SK-N-SH (cell line): ENCODE data around the gene PTPN2. TPM values are rescaled to one million over a fixed set of nuclear protein-coding genes. Genes with fewer than 3 reads are reported as not detected.

Experiments used
- CTCF ChIA-PET: fragments of 300-600, 350-600 bp; formaldehyde crosslinking; extraction: SDS; loops from one replicate; lab custom pipeline; 2021; lab: Yijun Ruan, JAX
- POLR2A ChIA-PET: fragments of 350-600 bp; sonication (Branson Sonifier 250); formaldehyde crosslinking; extraction: SDS; loops from one replicate; lab custom pipeline; 2020; ENCODE audit warnings: antibody characterized with exemption, inconsistent platforms; lab: Yijun Ruan, JAX
- DNase-seq: peaks from one replicate; pipeline ENCODE4 v3.0.0; 2012
- H2AFZ ChIP-seq: fragments of 200-600 bp; sonication (generic); 2 replicates; pipeline ENCODE4 v1.8.1; 2016; ENCODE audit warnings: antibody characterized with exemption, mild to moderate bottlenecking, low read depth
- H3F3A ChIP-seq: fragments of 200-600 bp; sonication (generic); replicated peaks from 2 replicates; pipeline ENCODE3; 2016; ENCODE audit warnings: antibody characterized with exemption, mild to moderate bottlenecking; ENCODE audit not compliant: insufficient read depth
- H3K27ac ChIP-seq, 2 experiments: fragments of 200-500 bp in 1 of 2; fragments of 200-600 bp in 1 of 2; sonication (Bioruptor generic) in 1 of 2; sonication (generic), shearing (Covaris generic) in 1 of 2; 2 replicates each; pipeline versions ENCODE4 v1.5.1 to v1.6.1; 2014 to 2016; ENCODE audit warnings: low read depth in 2 of 2, inconsistent platforms in 1 of 2, low read length in 1 of 2, mild to moderate bottlenecking in 1 of 2, mixed read lengths in 1 of 2
- H3K27me3 ChIP-seq: fragments of 200-600 bp; sonication (generic), shearing (Covaris generic); 2 replicates; pipeline ENCODE4 v1.6.1; 2016; ENCODE audit warnings: mixed run types; ENCODE audit not compliant: insufficient read depth
- H3K36me3 ChIP-seq, 2 experiments: fragments of 200-500 bp in 1 of 2; fragments of 200-600 bp in 1 of 2; sonication (Bioruptor generic) in 1 of 2; sonication (generic) in 1 of 2; replicated peaks in 1 of 2; 2 replicates each; pipeline versions ENCODE3 to v1.5.1; 2014 to 2016; ENCODE audit warnings: low read length in 1 of 2, mild to moderate bottlenecking in 1 of 2; ENCODE audit not compliant: insufficient read depth in 2 of 2, control insufficient read depth in 1 of 2
- H3K4me1 ChIP-seq, 2 experiments: fragments of 200-500 bp in 1 of 2; fragments of 200-600 bp in 1 of 2; sonication (Bioruptor generic) in 1 of 2; sonication (generic), shearing (Covaris generic) in 1 of 2; 2 replicates each; pipeline versions ENCODE4 v1.5.1 to v1.6.1; 2014 to 2016; ENCODE audit warnings: low read depth in 1 of 2, low read length in 1 of 2, mixed run types in 1 of 2; ENCODE audit not compliant: insufficient read depth in 2 of 2, control insufficient read depth in 1 of 2
- H3K4me2 ChIP-seq: fragments of 200-600 bp; sonication (generic), shearing (Covaris generic); 2 replicates; pipeline ENCODE4 v1.6.1; 2017; ENCODE audit warnings: mixed run types
- H3K4me3 ChIP-seq, 2 experiments: fragments of 200-500 bp in 1 of 2; fragments of 200-600 bp in 1 of 2; sonication (Bioruptor generic) in 1 of 2; sonication (generic), shearing (Covaris generic) in 1 of 2; 2 replicates each; pipeline versions ENCODE4 v1.5.1 to v1.8.1; 2014 to 2016; ENCODE audit warnings: low read depth in 2 of 2, inconsistent platforms in 1 of 2, low read length in 1 of 2, mild to moderate bottlenecking in 1 of 2, mixed read lengths in 1 of 2, moderate library complexity in 1 of 2
- H3K79me2 ChIP-seq: fragments of 200-600 bp; sonication (generic); 2 replicates; pipeline ENCODE4 v1.8.1; 2017; ENCODE audit warnings: mild to moderate bottlenecking; ENCODE audit not compliant: insufficient read depth
- H3K9ac ChIP-seq: fragments of 200-600 bp; sonication (generic); 2 replicates; pipeline ENCODE4 v1.6.1; 2017; ENCODE audit warnings: mixed run types
- H3K9me2 ChIP-seq: fragments of 200-600 bp; sonication (generic); 2 replicates; pipeline ENCODE4 v1.6.1; 2017; ENCODE audit warnings: mixed run types
- H3K9me3 ChIP-seq: fragments of 200-600 bp; sonication (generic); 2 replicates; pipeline ENCODE4 v1.6.1; 2017; ENCODE audit warnings: mixed run types, mild to moderate bottlenecking, moderate library complexity
- H4K20me1 ChIP-seq: fragments of 200-600 bp; sonication (generic); 2 replicates; pipeline ENCODE4 v1.6.1; 2017; ENCODE audit warnings: mild to moderate bottlenecking, mixed run types; ENCODE audit not compliant: insufficient read depth
- CHD2 ChIP-seq: fragments of 150-350 bp; IDR thresholded peaks from 2 replicates; pipeline ENCODE4 v1.6.1; 2018; ENCODE audit warnings: low read length; ENCODE audit not compliant: partially characterized antibody
- FOSL2 ChIP-seq: IDR thresholded peaks from 2 replicates; pipeline ENCODE4 v1.4.0; 2012; ENCODE audit warnings: low read depth, mild to moderate bottlenecking, moderate library complexity, borderline replicate concordance
- FOXJ3 ChIP-seq: sonication (generic); formaldehyde crosslinking; IDR thresholded peaks from 2 replicates; pipeline ENCODE4 v1.5.1; 2020; ENCODE audit warnings: mild to moderate bottlenecking, missing genetic modification reagents
- FOXM1 ChIP-seq: IDR thresholded peaks from 2 replicates; pipeline ENCODE4 v1.4.0; 2012; ENCODE audit warnings: low read depth, mild to moderate bottlenecking
- GATA2 ChIP-seq: sonication (generic); formaldehyde crosslinking; IDR thresholded peaks from 2 replicates; pipeline ENCODE4 v1.5.0; 2020; ENCODE audit warnings: mild to moderate bottlenecking, missing genetic modification reagents
- IRF3 ChIP-seq: fragments of 150-350 bp; IDR thresholded peaks from 2 replicates; pipeline ENCODE4 v1.6.1; 2016; ENCODE audit warnings: mild to moderate bottlenecking, low read depth, low read length
- JUND ChIP-seq: IDR thresholded peaks from 2 replicates; pipeline ENCODE4 v1.4.0; 2012
- MAX ChIP-seq: IDR thresholded peaks from 2 replicates; pipeline ENCODE4 v1.4.0; 2012; ENCODE audit warnings: low read depth
- MXI1 ChIP-seq: IDR thresholded peaks from 2 replicates; pipeline ENCODE4 v1.6.1; 2012; ENCODE audit warnings: mild to moderate bottlenecking, low read depth, low read length, improper control_type of control experiment
- NFIC ChIP-seq: IDR thresholded peaks from 2 replicates; pipeline ENCODE4 v1.4.0; 2012; ENCODE audit warnings: borderline replicate concordance
- POLR2AphosphoS5 ChIP-seq: IDR thresholded peaks from 2 replicates; pipeline ENCODE4 v1.6.1; 2012; ENCODE audit warnings: low read depth, low read length
- RCOR1 ChIP-seq: fragments of 150-350 bp; IDR thresholded peaks from 2 replicates; pipeline ENCODE4 v1.6.1; 2017; ENCODE audit warnings: antibody characterized with exemption, low read length
- SIN3A ChIP-seq: IDR thresholded peaks from 2 replicates; pipeline ENCODE4 v1.6.1; 2012; ENCODE audit warnings: low read depth, mild to moderate bottlenecking, low read length, moderate library complexity, borderline replicate concordance
- SMC3 ChIP-seq: IDR thresholded peaks from 2 replicates; pipeline ENCODE4 v1.6.1; 2012; ENCODE audit warnings: low read depth, low read length, improper control_type of control experiment
- TAF1 ChIP-seq: IDR thresholded peaks from 2 replicates; pipeline ENCODE4 v1.6.1; 2012; ENCODE audit warnings: low read depth, mild to moderate bottlenecking, low read length, moderate library complexity, borderline replicate concordance
- TCF12 ChIP-seq: IDR thresholded peaks from 2 replicates; pipeline ENCODE4 v1.4.0; 2012
- TEAD4 ChIP-seq: IDR thresholded peaks from 2 replicates; pipeline ENCODE4 v1.4.0; 2012; ENCODE audit warnings: mild to moderate bottlenecking, borderline replicate concordance; ENCODE audit not compliant: insufficient read depth
- USF1 ChIP-seq: IDR thresholded peaks from 2 replicates; pipeline ENCODE4 v1.4.0; 2012; ENCODE audit warnings: low read depth, borderline replicate concordance
- WGBS: methylation state at CpG from one replicate; pipeline ENCODE4 v1.1.6; 2017; ENCODE audit warnings: low lambda C conversion rate; 5-methylcytosine and 5-hydroxymethylcytosine counted together
- polyA plus RNA-seq, 3 experiments: library from polyadenylated mRNA; depleted of rRNA; stranded (reverse); fragments of >200 nt; gene quantifications; 2 replicates each; pipeline ENCODE4 v1.2.3, GENCODE V29; 2012

Gene PTPN2
- polyA plus RNA-seq, 1 of the 3 experiments (the other 2 are of a cell fraction) = 11.2 TPM

- no peaks in the 10 kb centered on the region for H4K20me1 ChIP-seq
- no peaks in the 10 kb centered on the region for H3K79me2 ChIP-seq
- H3F3A ChIP-seq = peaks cover 6% of the 10 kb centered on the region
- TF ChIP-seq RCOR1 = no peak
- TF ChIP-seq TEAD4 = no peak
- TF ChIP-seq TAF1 = no peak
- TF ChIP-seq FOXM1 = no peak
- TF ChIP-seq GATA2 = no peak
- TF ChIP-seq FOSL2 = no peak
- TF ChIP-seq SMC3 = no peak
- no peak for TF ChIP-seq JUND
- TF ChIP-seq POLR2AphosphoS5 = no peak
- no peaks in the 10 kb centered on the region for H3K4me1 ChIP-seq
- no peak overlapping the region for H3K4me3 ChIP-seq
- ChIA-PET POLR2A (no interaction called here), CTCF (no interaction called here)
- no peak overlapping the region for H3K27ac ChIP-seq
- no peak overlapping the region for H3K4me2 ChIP-seq
- 98% methylated on average over 3 of the region's 3 CpGs for WGBS
- no peak for DNase-seq
- H2AFZ ChIP-seq = no peak overlapping the region
- H3K9me2 ChIP-seq = no peaks in the 10 kb centered on the region
- H3K9me3 ChIP-seq = 0 out of 2 replicates have a peak, but pooled peaks cover 6% of the 10 kb centered on the region
- no peaks in the 10 kb centered on the region for H3K27me3 ChIP-seq
- peaks cover 6 to 33% of the 10 kb centered on the region in 2 experiments for H3K36me3 ChIP-seq
- H3K9ac ChIP-seq = no peak overlapping the region
Measured at GRCh38 chr18:12827588-12827987, 56.4 kb downstream of the PTPN2 start.

- Histone ChIP-seq H3K79me2 (no peaks in the 10 kb centered on the region), H2AFZ (no peak overlapping the region), H3F3A (peaks cover 6% of the 10 kb centered on the region), H3K4me3 (no peak overlapping the region), H3K4me1 (peaks cover 0 to 3% of the 10 kb centered on the region in 2 experiments; a peak in 1 of 4 replicates), H4K20me1 (no peaks in the 10 kb centered on the region), H3K9me2 (no peaks in the 10 kb centered on the region), H3K36me3 (peaks cover 6 to 29% of the 10 kb centered on the region in 2 experiments), H3K27ac (no peak overlapping the region), H3K9ac (no peak overlapping the region), H3K4me2 (no peak overlapping the region), H3K27me3 (no peaks in the 10 kb centered on the region), H3K9me3 (0 out of 2 replicates have a peak, but pooled peaks cover 6% of the 10 kb centered on the region)
- ChIA-PET CTCF (no interaction called here), POLR2A (no interaction called here)
- 94% methylated on average over 2 of the region's 2 CpGs for WGBS
- no peak for DNase-seq
- TF ChIP-seq GATA2 = no peak
- TF ChIP-seq SIN3A = no peak
- no peak for TF ChIP-seq TCF12
- no peak for TF ChIP-seq POLR2AphosphoS5
- no peak for TF ChIP-seq SMC3
- TF ChIP-seq MXI1 = no peak
- TF ChIP-seq MAX = no peak
- TF ChIP-seq RCOR1 = no peak
- TF ChIP-seq CHD2 = no peak
- no peak for TF ChIP-seq TEAD4
- TF ChIP-seq USF1 = no peak
- no peak for TF ChIP-seq NFIC
- no peak for TF ChIP-seq FOXJ3
- TF ChIP-seq IRF3 = no peak
- no peak for TF ChIP-seq FOXM1
Measured at GRCh38 chr18:12825230-12825629, 58.8 kb downstream of the PTPN2 start.
